ENCODE results near the gene ADAMTS15.

DNA sequence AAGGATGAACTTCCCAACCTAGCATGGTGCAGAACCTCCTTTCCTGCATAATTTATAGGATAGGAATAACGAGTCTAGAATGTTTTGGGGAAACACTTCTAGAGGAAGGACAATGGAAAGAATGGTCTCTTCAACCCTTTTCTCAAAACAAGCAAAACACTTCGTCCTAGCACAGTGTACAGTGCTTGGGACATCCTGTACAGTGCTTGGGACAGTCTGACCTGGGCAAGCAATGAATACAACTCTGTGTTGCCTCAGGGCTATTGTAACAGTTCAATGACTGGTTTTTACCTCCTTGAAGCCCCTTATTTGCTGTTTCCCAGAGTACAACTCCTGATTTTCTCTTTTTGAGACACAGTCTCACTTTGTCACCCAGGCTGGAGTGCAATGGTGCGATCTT is 18.5 kb upstream of the ADAMTS15 start:
- no peak for TF ChIP-seq CTCF (IDR thresholded peaks at IDR 0.05)
- TF ChIP-seq POLR2A (IDR thresholded peaks at IDR 0.05): no peak

Data from lower leg skin (tissue), 3 donors.